Activated CD4-positive, alpha-beta T cell treated with anti-CD3 and anti-CD28 coated beads, Interleukin-2, amount 50 U/mL, for 24 hours (primary cell): ENCODE data around the gene ZNF761.
"Not testable (repeated sequence)": the region's sequence is repeated elsewhere in the genome, so short reads cannot be mapped to it uniquely, and the experiment has no call there.

Experiments used
- DNase-seq, 2 donors: peaks; one replicate each; pipeline ENCODE4 v3.0.0-alpha.2; 2020; ENCODE audit warnings: low read depth in 1 of 2, low spot score in 1 of 2

Gene ZNF761

GRCh38 chr19:53431399-53432087 is at the start of gene ZNF761:
TSS of gene ZNF761 (plus strand) at chr19:53431984. CDS start at chr19:53447269, 15,285 bp downstream.
- peak; percentile 96 to 99 for DNase-seq

GRCh38 chr19:53388168-53388567 is 43.6 kb upstream of the ZNF761 start:
- DNase-seq = no peak

- DNase-seq = no peak
These were observed 42.9 kb upstream of the ZNF761 start for GRCh38 chr19:53388904-53389303.

- no peak for DNase-seq
These were observed 42.2 kb upstream of the ZNF761 start for GRCh38 chr19:53389571-53389970.

GRCh38 chr19:53389978-53390377 is 41.8 kb upstream of the ZNF761 start:
- DNase-seq = no peak

GRCh38 chr19:53394522-53394973 is 37.2 kb upstream of the ZNF761 start:
- DNase-seq = no peak

- peak; percentile 95 to 98 for DNase-seq
These were observed 36.6 kb upstream of the ZNF761 start, which contains the start of gene ZNF765 for GRCh38 chr19:53394974-53395839. TSS of gene ZNF765 (plus strand) at chr19:53395149. CDS start at chr19:53398016, 2,867 bp downstream.

- DNase-seq = not testable (repeated sequence)
These were observed 35.8 kb upstream of the ZNF761 start for GRCh38 chr19:53395840-53396524.

- no peak for DNase-seq
These were observed 35.3 kb upstream of the ZNF761 start for GRCh38 chr19:53396525-53396868.

GRCh38 chr19:53397918-53398317 is 33.9 kb upstream of the ZNF761 start:
- DNase-seq = not testable (repeated sequence)

- no peak for DNase-seq
These were observed 22.1 kb upstream of the ZNF761 start for GRCh38 chr19:53409505-53410204.

- not testable (repeated sequence) for DNase-seq
These were observed 11.1 kb upstream of the ZNF761 start for GRCh38 chr19:53420520-53421315.

GRCh38 chr19:53422551-53422950 is 9.2 kb upstream of the ZNF761 start:
- DNase-seq = no peak

- DNase-seq = not testable (repeated sequence)
These were observed 8.7 kb upstream of the ZNF761 start for GRCh38 chr19:53423074-53423473.

- not testable (repeated sequence) for DNase-seq
These were observed 8.1 kb upstream of the ZNF761 start for GRCh38 chr19:53423680-53424079.

GRCh38 chr19:53424968-53425597 is 6.7 kb upstream of the ZNF761 start:
- DNase-seq = peak; percentile 40 to 62

GRCh38 chr19:53432088-53432661 is 391 bp downstream of the ZNF761 start:
- no peak for DNase-seq

- not testable (repeated sequence) for DNase-seq
These were observed 12.0 kb downstream of the ZNF761 start for GRCh38 chr19:53443809-53444208.

GRCh38 chr19:53447196-53447595 is 15.4 kb downstream of the ZNF761 start:
- not testable (repeated sequence) for DNase-seq
